Measurements from ENCODE around the gene VCL.

DNA sequence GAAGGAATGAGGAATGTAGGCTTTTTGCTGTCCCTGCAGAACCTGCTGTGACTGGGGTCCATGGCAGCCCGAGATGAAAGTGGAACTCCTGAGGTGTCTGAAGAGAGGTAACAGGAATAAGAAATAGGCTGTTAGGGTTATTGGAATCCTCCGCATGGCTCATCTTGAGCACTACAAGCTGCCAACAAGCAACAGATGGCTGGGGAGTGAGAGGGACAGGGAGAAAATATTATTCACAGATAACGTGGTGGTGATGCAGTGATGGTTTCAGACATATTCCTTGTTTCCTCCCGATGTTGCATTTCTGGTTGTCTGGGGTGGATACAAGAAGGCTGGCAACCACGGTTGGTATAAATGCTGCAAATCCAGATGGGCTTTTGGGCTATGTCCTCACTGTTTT is 106.6 kb downstream of the VCL start:
- TF ChIP-seq ZNF384 (IDR thresholded peaks at IDR 0.05) = no peak
- TF ChIP-seq SUZ12 (IDR thresholded peaks at IDR 0.05) = no peak
- no peak for TF ChIP-seq BHLHE40 (IDR thresholded peaks at IDR 0.05; ENCODE audit: borderline replicate concordance)
- no peak for TF ChIP-seq FOXK2 (IDR thresholded peaks at IDR 0.05)
- no peak for TF ChIP-seq CTBP1 (IDR thresholded peaks at IDR 0.05; ENCODE audit: borderline replicate concordance)
- TF ChIP-seq SP1 (IDR thresholded peaks at IDR 0.05) = no peak

Data from HEK293T (cell line).